Endodermal cell (in vitro differentiated cells): Measurements from ENCODE around the gene RAB24. TPM values are rescaled to one million over a fixed set of nuclear protein-coding genes. Genes with fewer than 3 reads are reported as not detected.

Experiments used
- DNase-seq: peaks from one replicate; pipeline ENCODE4 v3.0.0-alpha.2; 2017
- H3K27ac ChIP-seq: 2 replicates; pipeline ENCODE4 v1.5.1; 2013; ENCODE audit warnings: mild to moderate bottlenecking, low read depth, low read length, moderate library complexity
- H3K27me3 ChIP-seq: 2 replicates; pipeline ENCODE4 v1.6.1; 2013; ENCODE audit warnings: mild to moderate bottlenecking, low read length, moderate library complexity; ENCODE audit not compliant: insufficient read depth, control insufficient read depth, poor library complexity, severe bottlenecking
- H3K36me3 ChIP-seq: 2 replicates; pipeline ENCODE4 v1.7.0; 2013; ENCODE audit warnings: mild to moderate bottlenecking, low read length, moderate library complexity; ENCODE audit not compliant: control insufficient read depth, insufficient read depth
- H3K4me1 ChIP-seq: one replicate; pipeline ENCODE4 v1.7.0; 2013; ENCODE audit warnings: low read length; ENCODE audit not compliant: control insufficient read depth, insufficient read depth
- H3K4me3 ChIP-seq: 2 replicates; pipeline ENCODE4 v1.5.1; 2013; ENCODE audit warnings: mild to moderate bottlenecking, low read length, moderate library complexity
- H3K9ac ChIP-seq: 2 replicates; pipeline ENCODE4 v1.6.1; 2013; ENCODE audit warnings: mild to moderate bottlenecking, low read length, moderate library complexity; ENCODE audit not compliant: poor library complexity, severe bottlenecking; ENCODE audit errors: extremely low read depth
- H3K9me3 ChIP-seq: 2 replicates; pipeline ENCODE4 v1.6.1; 2013; ENCODE audit warnings: mild to moderate bottlenecking, low read length, moderate library complexity; ENCODE audit not compliant: control insufficient read depth
- H3K27ac Mint-ChIP-seq: 2 replicates; pipeline ENCODE4 v1.8.0; 2020; ENCODE audit warnings: mixed read lengths
- H3K27me3 Mint-ChIP-seq: 2 replicates; pipeline ENCODE4 v1.8.0; 2021; ENCODE audit warnings: mild to moderate bottlenecking, mixed read lengths; ENCODE audit not compliant: insufficient read depth
- H3K36me3 Mint-ChIP-seq: 2 replicates; pipeline ENCODE4 v1.8.0; 2020; ENCODE audit warnings: low read depth, mixed read lengths
- H3K4me1 Mint-ChIP-seq: 2 replicates; pipeline ENCODE4 v1.8.0; 2020; ENCODE audit warnings: mixed read lengths
- H3K4me3 Mint-ChIP-seq: 2 replicates; pipeline ENCODE4 v1.8.0; 2020; ENCODE audit warnings: mild to moderate bottlenecking, moderate library complexity, mixed read lengths
- H3K9me3 Mint-ChIP-seq: 2 replicates; pipeline ENCODE4 v1.8.0; 2020; ENCODE audit warnings: mild to moderate bottlenecking, mixed read lengths
- CTCF ChIP-seq: fragments of 200-600 bp; sonication (generic); conservative IDR thresholded peaks from 2 replicates; pipeline ENCODE4 v1.5.0; 2021; ENCODE audit warnings: antibody characterized with exemption, mild to moderate bottlenecking
- WGBS, 2 experiments: methylation state at CpG; one replicate each; pipeline versions ENCODE4 v1.1.5 to v1.1.7; 2013; ENCODE audit warnings: missing lambda C conversion rate in 2 of 2, mixed read lengths in 1 of 2; ENCODE audit not compliant: insufficient coverage in 1 of 2, insufficient read length in 1 of 2; 5-methylcytosine and 5-hydroxymethylcytosine counted together
- total RNA-seq, 2 donors: library from RNA; stranded (reverse); fragmentation: NEBNext Ultra II Directional in 1 of 2; extraction: Animal tissue kit (Norgen Biotek cat#: 25700) in 1 of 2; gene quantifications; 2 replicates in 1 of 2; 3 replicates in 1 of 2; pipeline ENCODE4 v1.2.1, GENCODE V29; 2021

Gene RAB24
- total RNA-seq, 2 donors from 2014 or later: 13.8 to 25.1 TPM

GRCh38 chr5:177349362-177349647, 45.8 kb upstream of the RAB24 start:
- no peak overlapping the region for H3K9ac ChIP-seq
- Mint-ChIP-seq H3K4me3 (peak overlapping the region; percentile 99), H3K36me3 (peaks cover 28% of the 10 kb centered on the region), H3K27me3 (peaks cover 10% of the 10 kb centered on the region), H3K9me3 (no peaks in the 10 kb centered on the region), H3K27ac (no peak overlapping the region), H3K4me1 (peaks cover 18% of the 10 kb centered on the region)
- WGBS, 2 experiments: 88 to 91% methylated on average over 3 of the region's 3 CpGs
- H3K36me3 ChIP-seq: peaks cover 38% of the 10 kb centered on the region
- H3K27ac ChIP-seq: no peak overlapping the region
- no peaks in the 10 kb centered on the region for H3K9me3 ChIP-seq
- peak overlapping the region; percentile 97 for H3K4me3 ChIP-seq
- no peaks in the 10 kb centered on the region for H3K27me3 ChIP-seq
- H3K4me1 ChIP-seq: peaks cover 11% of the 10 kb centered on the region
- DNase-seq: no peak
- TF ChIP-seq CTCF: no peak

- Mint-ChIP-seq H3K4me1 (peaks cover 18% of the 10 kb centered on the region), H3K27ac (no peak overlapping the region), H3K27me3 (no peaks in the 10 kb centered on the region), H3K36me3 (peaks cover 35% of the 10 kb centered on the region), H3K9me3 (no peaks in the 10 kb centered on the region), H3K4me3 (no peak overlapping the region)
- no peaks in the 10 kb centered on the region for H3K9me3 ChIP-seq
- peaks cover 47% of the 10 kb centered on the region for H3K36me3 ChIP-seq
- 95 to 96% methylated on average over 4 of the region's 4 CpGs for WGBS, 2 experiments
- TF ChIP-seq CTCF: no peak
- H3K27me3 ChIP-seq: no peaks in the 10 kb centered on the region
- no peak for DNase-seq
- H3K27ac ChIP-seq: no peak overlapping the region
- no peak overlapping the region for H3K9ac ChIP-seq
- no peak overlapping the region for H3K4me3 ChIP-seq
- H3K4me1 ChIP-seq: peaks cover 11% of the 10 kb centered on the region
Observed at GRCh38 chr5:177347699-177348098, 44.2 kb upstream of the RAB24 start.

GRCh38 chr5:177346820-177347219, 43.3 kb upstream of the RAB24 start:
- peaks cover 18% of the 10 kb centered on the region for H3K4me1 Mint-ChIP-seq
- no peak overlapping the region for H3K4me3 Mint-ChIP-seq
- peaks cover 40% of the 10 kb centered on the region for H3K36me3 Mint-ChIP-seq
- no peaks in the 10 kb centered on the region for H3K9me3 Mint-ChIP-seq
- no peaks in the 10 kb centered on the region for H3K27me3 Mint-ChIP-seq
- Histone ChIP-seq H3K9me3 (no peaks in the 10 kb centered on the region), H3K9ac (no peak overlapping the region), H3K27ac (no peak overlapping the region), H3K27me3 (no peaks in the 10 kb centered on the region), H3K4me1 (peaks cover 11% of the 10 kb centered on the region), H3K4me3 (no peak overlapping the region), H3K36me3 (peaks cover 54% of the 10 kb centered on the region)
- DNase-seq: no peak
- WGBS, 2 experiments: 70 to 75% methylated on average over 4 of the region's 4 CpGs
- no peak overlapping the region for H3K27ac Mint-ChIP-seq
- no peak for TF ChIP-seq CTCF
